Stimulated activated CD8-positive, alpha-beta memory T cell treated with anti-CD3 and anti-CD28 coated beads, Interleukin-12 subunit alpha, Interleukin-12 subunit beta, amount 100 ng/mL, for 24 hours (primary cell): ENCODE data around the gene CAPN14.

Experiments
- DNase-seq: peaks from one replicate; pipeline ENCODE4 v3.0.0-alpha.2; 2020; ENCODE audit errors: extremely low read depth

CAPN14 gene

GRCh38 chr2:31217465-31218200 is at the start of gene CAPN14:
Gene CAPN14, minus strand, starts transcription at chr2:31217515. Its CDS starts 12,068 bp downstream, at chr2:31205447.
- DNase-seq = no peak

GRCh38 chr2:31266804-31267203 is 49.5 kb upstream of the CAPN14 start:
- no peak for DNase-seq

GRCh38 chr2:31265234-31265633 is 47.9 kb upstream of the CAPN14 start:
- no peak for DNase-seq

GRCh38 chr2:31263636-31264190 is 46.4 kb upstream of the CAPN14 start:
- no peak for DNase-seq

- DNase-seq = no peak
Measured at GRCh38 chr2:31260870-31261269, 43.6 kb upstream of the CAPN14 start.

- DNase-seq = no peak
Measured at GRCh38 chr2:31259075-31259474, 41.8 kb upstream of the CAPN14 start.

- no peak for DNase-seq
Measured at GRCh38 chr2:31258351-31258750, 41.0 kb upstream of the CAPN14 start.

GRCh38 chr2:31256611-31257382 is 39.5 kb upstream of the CAPN14 start:
- no peak for DNase-seq

GRCh38 chr2:31255911-31256571 is 38.7 kb upstream of the CAPN14 start:
- no peak for DNase-seq

GRCh38 chr2:31254237-31255203 is 37.2 kb upstream of the CAPN14 start:
- no peak for DNase-seq

- no peak for DNase-seq
Measured at GRCh38 chr2:31253356-31254131, 36.2 kb upstream of the CAPN14 start.

- no peak for DNase-seq
Measured at GRCh38 chr2:31251851-31252250, 34.5 kb upstream of the CAPN14 start.

- no peak for DNase-seq
Measured at GRCh38 chr2:31251018-31251417, 33.7 kb upstream of the CAPN14 start.

- DNase-seq = no peak
Measured at GRCh38 chr2:31249009-31249690, 31.8 kb upstream of the CAPN14 start.

GRCh38 chr2:31248139-31248538 is 30.8 kb upstream of the CAPN14 start:
- no peak for DNase-seq

- DNase-seq = no peak
Measured at GRCh38 chr2:31247711-31248110, 30.4 kb upstream of the CAPN14 start.

- no peak for DNase-seq
Measured at GRCh38 chr2:31246184-31246852, 29.0 kb upstream of the CAPN14 start.

GRCh38 chr2:31244101-31244500 is 26.8 kb upstream of the CAPN14 start:
- no peak for DNase-seq

- no peak for DNase-seq
Measured at GRCh38 chr2:31243053-31243452, 25.7 kb upstream of the CAPN14 start.
